Spleen (tissue), 7 donors: ENCODE measurements around the gene GABRG3.

Experiments used
- CTCF ChIP-seq, 11 experiments: fragments of 200-600 bp in 7 of 11; fragments of 450-650 bp in 4 of 11; sonication (generic) in 4 of 11; IDR thresholded peaks in 8 of 11; conservative IDR thresholded peaks in 3 of 11; 1 replicate in 7 of 11; 2 replicates in 4 of 11; pipeline versions ENCODE4 v1.4.0 to v1.8.0; 2016 to 2021; ENCODE audit warnings: antibody characterized with exemption in 11 of 11, inconsistent platforms in 4 of 11, mild to moderate bottlenecking in 1 of 11
- POLR2A ChIP-seq, 3 donors: fragments of 450-650 bp; IDR thresholded peaks; one replicate each; pipeline ENCODE4 v1.5.1; 2017; ENCODE audit warnings: antibody characterized with exemption in 3 of 3, mild to moderate bottlenecking in 1 of 3
- POLR2AphosphoS5 ChIP-seq, 3 donors: sonication (generic); formaldehyde crosslinking; IDR thresholded peaks; one replicate each; pipeline ENCODE4 v1.5.1; 2017; ENCODE audit warnings: antibody characterized with exemption in 3 of 3
- donor health status: DM: no; HTN: no; CAD: no; lungs with moderate emphysema.
- donor health status: DM: no; HTN: no; CAD: no.
- donor health status: DM: no; HTN: no; CAD: no.

- TF ChIP-seq POLR2A (IDR thresholded peaks at IDR 0.05) (no peak), CTCF (IDR thresholded peaks at IDR 0.05 in 8 of 11, conservative IDR thresholded peaks at IDR 0.05 in 3 of 11) (no peak), POLR2AphosphoS5 (IDR thresholded peaks at IDR 0.05) (no peak)
These were observed 115.2 kb downstream of the GABRG3 start for GRCh38 chr15:27086149-27086548.
